HG02798 (cell line): ENCODE results near the gene ALS2CL.

Source experiments
- ATAC-seq: cut with Tn5 transposase; IDR thresholded peaks from one replicate; pipeline ENCODE4 v1.9.1; 2021; ENCODE audit warnings: mild to moderate bottlenecking; ENCODE audit not compliant: unreplicated experiment, poor library complexity

The ALS2CL gene

GRCh38 chr3:46649436-46649835 is 44.0 kb downstream of the ALS2CL start:
- ATAC-seq: no peak

GRCh38 chr3:46648096-46648495 is 45.4 kb downstream of the ALS2CL start:
- ATAC-seq: no peak

GRCh38 chr3:46646700-46647099 is 46.8 kb downstream of the ALS2CL start:
- ATAC-seq: no peak

GRCh38 chr3:46643701-46644100 is 49.8 kb downstream of the ALS2CL start:
- no peak for ATAC-seq

- ATAC-seq: no peak
These were observed 50.5 kb downstream of the ALS2CL start for GRCh38 chr3:46642971-46643370.

GRCh38 chr3:46640927-46641326 is 52.6 kb downstream of the ALS2CL start:
- no peak for ATAC-seq

- no peak for ATAC-seq
These were observed 54.3 kb downstream of the ALS2CL start for GRCh38 chr3:46639221-46639620.

- no peak for ATAC-seq
These were observed 58.6 kb downstream of the ALS2CL start for GRCh38 chr3:46634856-46635255.

GRCh38 chr3:46632792-46633191 is 60.7 kb downstream of the ALS2CL start:
- ATAC-seq: no peak

GRCh38 chr3:46629551-46630517 is 63.6 kb downstream of the ALS2CL start:
- ATAC-seq: peak; percentile 89

GRCh38 chr3:46628901-46629369 is 64.5 kb downstream of the ALS2CL start:
- no peak for ATAC-seq

- ATAC-seq: no peak
These were observed 66.4 kb downstream of the ALS2CL start for GRCh38 chr3:46627078-46627477.

GRCh38 chr3:46626039-46626438 is 67.4 kb downstream of the ALS2CL start:
- no peak for ATAC-seq

- no peak for ATAC-seq
These were observed 68.4 kb downstream of the ALS2CL start for GRCh38 chr3:46624975-46625490.

GRCh38 chr3:46624533-46624932 is 68.9 kb downstream of the ALS2CL start:
- no peak for ATAC-seq

GRCh38 chr3:46619845-46620778 is 73.4 kb downstream of the ALS2CL start:
- no peak for ATAC-seq
